ENCODE data around the gene CCDC69. TPM values are rescaled to one million over a fixed set of nuclear protein-coding genes. Genes with fewer than 3 reads are reported as not detected.

CCDC69 gene
- polyA plus RNA-seq, 2 of the 4 experiments (the other 2 are of a cell fraction) = 2.9 to 3.0 TPM

DNA sequence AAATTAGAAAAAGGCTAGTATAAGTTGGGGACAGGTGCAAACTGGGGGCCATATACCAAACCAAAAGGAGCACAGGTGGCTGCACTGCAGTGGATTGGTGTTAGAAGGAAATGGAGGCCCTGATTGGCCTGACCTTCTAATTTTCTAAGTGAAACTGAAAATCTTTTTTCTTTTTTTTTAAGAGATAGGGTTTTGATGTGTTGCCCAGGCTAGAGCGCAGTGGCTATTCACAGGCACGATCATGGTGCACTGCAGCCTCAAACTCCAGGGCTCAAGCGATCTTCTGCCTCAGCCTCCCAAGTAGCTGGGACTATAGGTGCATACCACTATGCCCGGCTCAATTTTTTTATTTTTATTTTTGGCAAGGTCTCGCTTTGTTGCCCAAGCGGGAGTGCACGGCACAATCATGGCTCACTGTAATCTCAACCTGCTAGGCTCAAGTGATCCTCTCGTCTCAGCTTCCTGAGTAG, 9.8 kb upstream of the CCDC69 start:
- no peak overlapping the region for H3K4me3 ChIP-seq
- FAIRE-seq (no peak), DNase-seq (ENCODE audit: low read depth in 1 of 2, low spot score in 1 of 2) (no peak), ATAC-seq (no peak)
- CTCF ChIA-PET = interaction anchor here (1.3 to 10.0 kb wide), 2 partner anchors 9 to 106 kb away, joined by 3 to 102 read pairs; partner anchors contain the start of gene CCDC69
- 84% methylated on average over 8 of the region's 8 CpGs for WGBS (ENCODE audit: missing lambda C conversion rate)
- H3K4me2 ChIP-seq = no peak overlapping the region
- H3K27ac ChIP-seq = no peak overlapping the region
- H3K9me3 ChIP-seq = no peaks in the 10 kb centered on the region
- POLR2A ChIA-PET = no interaction called here
- TF ChIP-seq NFE2L2 (conservative IDR thresholded peaks at IDR 0.05; ENCODE audit: low read length) (no peak), SMC3 (IDR thresholded peaks at IDR 0.05) (no peak), ZNF302 (CRISPR knock-in tag; IDR thresholded peaks at IDR 0.05) (no peak), MYC (IDR thresholded peaks at IDR 0.05; ENCODE audit: borderline replicate concordance, low read length) (no peak), EP300 (IDR thresholded peaks at IDR 0.05) (no peak), GATA3 (IDR thresholded peaks at IDR 0.05; ENCODE audit: borderline replicate concordance) (no peak), JUNB (IDR thresholded peaks at IDR 0.05) (no peak), EHMT2 (IDR thresholded peaks at IDR 0.05; ENCODE audit: low read depth) (no peak), POLR2A (IDR thresholded peaks at IDR 0.05; ENCODE audit: low read length) (no peak), CBX8 (IDR thresholded peaks at IDR 0.05) (no peak), BCL3 (IDR thresholded peaks at IDR 0.05) (no peak), ZSCAN20 (CRISPR knock-in tag; IDR thresholded peaks at IDR 0.05) (no peak), NR3C1 (IDR thresholded peaks at IDR 0.05) (no peak), MAFK (IDR thresholded peaks at IDR 0.05; ENCODE audit: partially characterized antibody) (no peak), HEYL (CRISPR knock-in tag; IDR thresholded peaks at IDR 0.05) (no peak), RCOR1 (IDR thresholded peaks at IDR 0.05; ENCODE audit: low read depth, low read length) (no peak)
- H3K4me1 ChIP-seq = 0 out of 3 replicates have a peak, but pooled peaks cover 3% of the 10 kb centered on the region

DNA sequence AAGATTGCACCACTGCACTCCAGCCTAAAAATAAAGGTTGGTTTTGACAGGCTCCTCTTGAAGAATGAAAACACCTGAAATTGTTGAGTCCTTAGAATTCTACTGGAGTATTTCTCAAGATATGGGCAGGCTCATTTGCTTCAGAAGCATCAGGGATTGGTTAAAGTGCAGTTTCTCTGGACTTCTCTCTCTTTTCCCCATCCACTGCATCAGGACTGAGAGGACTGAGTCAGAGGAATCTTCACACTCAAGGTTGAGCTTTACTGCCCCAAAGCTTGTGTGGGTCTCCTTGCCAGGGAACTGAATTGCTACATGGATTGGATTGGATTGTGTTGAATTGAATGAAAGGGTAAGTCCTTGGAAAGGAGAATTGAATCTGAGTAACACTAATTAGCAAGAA, 7.5 kb upstream of the CCDC69 start:
- Histone ChIP-seq H3K27ac (no peak overlapping the region), H3K4me3 (no peak overlapping the region), H3K9me3 (no peaks in the 10 kb centered on the region), H3K4me1 (0 out of 3 replicates have a peak, but pooled peaks cover 3% of the 10 kb centered on the region), H3K4me2 (no peak overlapping the region)
- ATAC-seq (no peak), FAIRE-seq (no peak), DNase-seq (ENCODE audit: low read depth in 1 of 2, low spot score in 1 of 2) (no peak)
- TF ChIP-seq SMC3 (IDR thresholded peaks at IDR 0.05) (no peak), CEBPB (IDR thresholded peaks at IDR 0.05) (no peak), MAFK (IDR thresholded peaks at IDR 0.05; ENCODE audit: partially characterized antibody) (no peak), KDM1A (IDR thresholded peaks at IDR 0.05; ENCODE audit: low read depth) (no peak), RFX5 (IDR thresholded peaks at IDR 0.05) (no peak), ELK1 (IDR thresholded peaks at IDR 0.05; ENCODE audit: low read depth, low read length) (no peak), CBX2 (IDR thresholded peaks at IDR 0.05; ENCODE audit: borderline replicate concordance, low read depth) (no peak), ZSCAN20 (CRISPR knock-in tag; IDR thresholded peaks at IDR 0.05) (no peak), ATOH8 (CRISPR knock-in tag; IDR thresholded peaks at IDR 0.05; ENCODE audit: low read depth) (no peak), RARB (CRISPR knock-in tag; IDR thresholded peaks at IDR 0.05) (no peak), NR3C1 (IDR thresholded peaks at IDR 0.05) (no peak)
- TF ChIP-seq, protein P1, sequence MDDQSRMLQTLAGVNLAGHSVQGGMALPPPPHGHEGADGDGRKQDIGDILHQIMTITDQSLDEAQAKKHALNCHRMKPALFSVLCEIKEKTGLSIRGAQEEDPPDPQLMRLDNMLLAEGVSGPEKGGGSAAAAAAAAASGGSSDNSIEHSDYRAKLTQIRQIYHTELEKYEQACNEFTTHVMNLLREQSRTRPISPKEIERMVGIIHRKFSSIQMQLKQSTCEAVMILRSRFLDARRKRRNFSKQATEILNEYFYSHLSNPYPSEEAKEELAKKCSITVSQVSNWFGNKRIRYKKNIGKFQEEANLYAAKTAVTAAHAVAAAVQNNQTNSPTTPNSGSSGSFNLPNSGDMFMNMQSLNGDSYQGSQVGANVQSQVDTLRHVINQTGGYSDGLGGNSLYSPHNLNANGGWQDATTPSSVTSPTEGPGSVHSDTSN (IDR thresholded peaks at IDR 0.05) = no peak
- POLR2A ChIA-PET = no interaction called here
- CTCF ChIA-PET = interaction anchor here (0.7 to 4.9 kb wide), 4 partner anchors 9 to 180 kb away, joined by 3 to 24 read pairs (median 3); no protein-coding TSS in a partner anchor
